ENCODE data around the gene TMEM9. TPM values are rescaled to one million over a fixed set of nuclear protein-coding genes. Genes with fewer than 3 reads are reported as not detected.

Gene TMEM9
- total RNA-seq, 1 experiment from 2014 or later, result 50.2 TPM

DNA sequence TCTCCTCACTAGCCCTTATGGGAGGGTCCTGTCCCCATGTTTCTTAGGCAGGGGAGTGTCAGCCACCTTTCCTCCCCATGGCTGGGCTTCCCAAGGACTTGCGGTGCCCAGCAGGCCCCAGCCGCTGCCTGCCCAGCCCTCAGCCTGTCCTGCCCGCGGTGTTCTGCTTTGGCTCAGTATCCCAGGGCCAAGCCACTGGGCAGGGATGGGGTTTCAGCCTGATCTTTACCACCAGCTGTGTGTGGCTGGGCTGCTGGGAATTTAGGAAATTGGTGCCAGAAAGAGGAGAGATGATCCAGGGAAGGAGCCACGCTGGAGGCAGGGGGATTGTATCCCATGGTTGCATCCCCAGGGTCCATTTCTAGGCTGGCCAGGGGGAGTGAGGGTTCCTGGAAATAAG is 29.5 kb upstream of the TMEM9 start:
- POLR2A ChIA-PET, result no interaction called here
- intact Hi-C loops (cut with micrococcal nuclease; ENCODE audit: unreplicated experiment), result no loop called here
- H3K36me3 ChIP-seq (ENCODE audit: control insufficient read depth, insufficient read depth, low read length), result no peaks in the 10 kb centered on the region
- no peak overlapping the region for H3K27ac ChIP-seq (ENCODE audit: low read length)
- CTCF ChIA-PET, result no interaction called here
- DNase-seq (ENCODE audit: low read depth, low spot score), result no peak
- no peaks in the 10 kb centered on the region for H3K9me3 ChIP-seq (ENCODE audit: control insufficient read depth, insufficient read depth, low read depth, low read length)
- no peak for TF ChIP-seq SIN3A (IDR thresholded peaks at IDR 0.05; ENCODE audit: borderline replicate concordance, insufficient read depth, low read depth, low read length)
- TF ChIP-seq, protein P1, sequence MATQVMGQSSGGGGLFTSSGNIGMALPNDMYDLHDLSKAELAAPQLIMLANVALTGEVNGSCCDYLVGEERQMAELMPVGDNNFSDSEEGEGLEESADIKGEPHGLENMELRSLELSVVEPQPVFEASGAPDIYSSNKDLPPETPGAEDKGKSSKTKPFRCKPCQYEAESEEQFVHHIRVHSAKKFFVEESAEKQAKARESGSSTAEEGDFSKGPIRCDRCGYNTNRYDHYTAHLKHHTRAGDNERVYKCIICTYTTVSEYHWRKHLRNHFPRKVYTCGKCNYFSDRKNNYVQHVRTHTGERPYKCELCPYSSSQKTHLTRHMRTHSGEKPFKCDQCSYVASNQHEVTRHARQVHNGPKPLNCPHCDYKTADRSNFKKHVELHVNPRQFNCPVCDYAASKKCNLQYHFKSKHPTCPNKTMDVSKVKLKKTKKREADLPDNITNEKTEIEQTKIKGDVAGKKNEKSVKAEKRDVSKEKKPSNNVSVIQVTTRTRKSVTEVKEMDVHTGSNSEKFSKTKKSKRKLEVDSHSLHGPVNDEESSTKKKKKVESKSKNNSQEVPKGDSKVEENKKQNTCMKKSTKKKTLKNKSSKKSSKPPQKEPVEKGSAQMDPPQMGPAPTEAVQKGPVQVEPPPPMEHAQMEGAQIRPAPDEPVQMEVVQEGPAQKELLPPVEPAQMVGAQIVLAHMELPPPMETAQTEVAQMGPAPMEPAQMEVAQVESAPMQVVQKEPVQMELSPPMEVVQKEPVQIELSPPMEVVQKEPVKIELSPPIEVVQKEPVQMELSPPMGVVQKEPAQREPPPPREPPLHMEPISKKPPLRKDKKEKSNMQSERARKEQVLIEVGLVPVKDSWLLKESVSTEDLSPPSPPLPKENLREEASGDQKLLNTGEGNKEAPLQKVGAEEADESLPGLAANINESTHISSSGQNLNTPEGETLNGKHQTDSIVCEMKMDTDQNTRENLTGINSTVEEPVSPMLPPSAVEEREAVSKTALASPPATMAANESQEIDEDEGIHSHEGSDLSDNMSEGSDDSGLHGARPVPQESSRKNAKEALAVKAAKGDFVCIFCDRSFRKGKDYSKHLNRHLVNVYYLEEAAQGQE (IDR thresholded peaks at IDR 0.05; ENCODE audit: insufficient read depth in 1 of 2, low read depth in 2 of 2, low read length in 1 of 2), result no peak
- no peak for TF ChIP-seq POLR2AphosphoS5 (IDR thresholded peaks at IDR 0.05; ENCODE audit: low read depth, low read length)
- no peak for TF ChIP-seq TCF7L2 (IDR thresholded peaks at IDR 0.05; ENCODE audit: low read depth, low read length)
- TF ChIP-seq, protein P2, sequence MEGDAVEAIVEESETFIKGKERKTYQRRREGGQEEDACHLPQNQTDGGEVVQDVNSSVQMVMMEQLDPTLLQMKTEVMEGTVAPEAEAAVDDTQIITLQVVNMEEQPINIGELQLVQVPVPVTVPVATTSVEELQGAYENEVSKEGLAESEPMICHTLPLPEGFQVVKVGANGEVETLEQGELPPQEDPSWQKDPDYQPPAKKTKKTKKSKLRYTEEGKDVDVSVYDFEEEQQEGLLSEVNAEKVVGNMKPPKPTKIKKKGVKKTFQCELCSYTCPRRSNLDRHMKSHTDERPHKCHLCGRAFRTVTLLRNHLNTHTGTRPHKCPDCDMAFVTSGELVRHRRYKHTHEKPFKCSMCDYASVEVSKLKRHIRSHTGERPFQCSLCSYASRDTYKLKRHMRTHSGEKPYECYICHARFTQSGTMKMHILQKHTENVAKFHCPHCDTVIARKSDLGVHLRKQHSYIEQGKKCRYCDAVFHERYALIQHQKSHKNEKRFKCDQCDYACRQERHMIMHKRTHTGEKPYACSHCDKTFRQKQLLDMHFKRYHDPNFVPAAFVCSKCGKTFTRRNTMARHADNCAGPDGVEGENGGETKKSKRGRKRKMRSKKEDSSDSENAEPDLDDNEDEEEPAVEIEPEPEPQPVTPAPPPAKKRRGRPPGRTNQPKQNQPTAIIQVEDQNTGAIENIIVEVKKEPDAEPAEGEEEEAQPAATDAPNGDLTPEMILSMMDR (IDR thresholded peaks at IDR 0.05), result no peak
- peaks cover 16% of the 10 kb centered on the region for H3K27me3 ChIP-seq (ENCODE audit: control insufficient read depth, insufficient read depth, low read length)
- in situ Hi-C loops (cut with HindIII; ENCODE audit: low pct_unique_long_range_greater_than_20kb, low sequenced_read_pairs), result no loop called here
- no peaks in the 10 kb centered on the region for H3K4me1 ChIP-seq (ENCODE audit: control insufficient read depth, insufficient read depth, low read length)
- no peak overlapping the region for H3K4me3 ChIP-seq (ENCODE audit: low read depth in 2 of 2, low read length in 2 of 2)
- no TSS peak for BruUV-seq (replicated peaks)
- ATAC-seq, result no peak

- no peaks in the 10 kb centered on the region for H3K9me3 ChIP-seq (ENCODE audit: control insufficient read depth, insufficient read depth, low read depth, low read length)
- peaks cover 16% of the 10 kb centered on the region for H3K27me3 ChIP-seq (ENCODE audit: control insufficient read depth, insufficient read depth, low read length)
- no peaks in the 10 kb centered on the region for H3K36me3 ChIP-seq (ENCODE audit: control insufficient read depth, insufficient read depth, low read length)
- intact Hi-C loops (cut with micrococcal nuclease; ENCODE audit: unreplicated experiment), result no loop called here
- BruUV-seq (replicated peaks), result no TSS peak
- TF ChIP-seq SIN3A (IDR thresholded peaks at IDR 0.05; ENCODE audit: borderline replicate concordance, insufficient read depth, low read depth, low read length) (no peak), POLR2AphosphoS5 (IDR thresholded peaks at IDR 0.05; ENCODE audit: low read depth, low read length) (no peak), TCF7L2 (IDR thresholded peaks at IDR 0.05; ENCODE audit: low read depth, low read length) (no peak)
- TF ChIP-seq, protein P1 (IDR thresholded peaks at IDR 0.05; ENCODE audit: insufficient read depth in 1 of 2, low read depth in 2 of 2, low read length in 1 of 2), result no peak
- TF ChIP-seq, protein P2 (IDR thresholded peaks at IDR 0.05), result no peak
- no peak overlapping the region for H3K27ac ChIP-seq (ENCODE audit: low read length)
- no peak for DNase-seq (ENCODE audit: low read depth, low spot score)
- no peak overlapping the region for H3K4me3 ChIP-seq (ENCODE audit: low read depth in 2 of 2, low read length in 2 of 2)
- POLR2A ChIA-PET, result no interaction called here
- no peaks in the 10 kb centered on the region for H3K4me1 ChIP-seq (ENCODE audit: control insufficient read depth, insufficient read depth, low read length)
- ATAC-seq, result no peak
- CTCF ChIA-PET, result no interaction called here
- in situ Hi-C loops (cut with HindIII; ENCODE audit: low pct_unique_long_range_greater_than_20kb, low sequenced_read_pairs), result no loop called here
Observed at GRCh38 chr1:201183209-201183608, 28.9 kb upstream of the TMEM9 start.
